C4-2B (cell line): ENCODE data around the gene BRICD5.

Experiments
- H3K27ac ChIP-seq: fragments of 450-650 bp; 2 replicates; pipeline ENCODE4 v1.5.1; 2017
- CTCF ChIP-seq: fragments of 450-650 bp; conservative IDR thresholded peaks from 2 replicates; pipeline ENCODE4 v1.5.1; 2017; ENCODE audit warnings: mild to moderate bottlenecking
- ZFX ChIP-seq: fragments of 450-650 bp; IDR thresholded peaks from 2 replicates; pipeline ENCODE4 v1.6.1; 2017

Gene BRICD5

GRCh38 chr16:2172688-2173335, 37.9 kb downstream of the BRICD5 start:
- TF ChIP-seq CTCF (no peak), ZFX (no peak)
- no peak overlapping the region for H3K27ac ChIP-seq

GRCh38 chr16:2171601-2172178, 39.0 kb downstream of the BRICD5 start:
- H3K27ac ChIP-seq: no peak overlapping the region

GRCh38 chr16:2170587-2171435, 39.9 kb downstream of the BRICD5 start:
- no peak for TF ChIP-seq ZFX
- TF ChIP-seq CTCF: no peak

More at GRCh38 chr16:2171601-2172178, 39.0 kb downstream of the BRICD5 start:
- TF ChIP-seq CTCF (no peak), ZFX (no peak)

GRCh38 chr16:2170080-2170479, 40.6 kb downstream of the BRICD5 start:
- no peak overlapping the region for H3K27ac ChIP-seq
- no peak for TF ChIP-seq CTCF
- TF ChIP-seq ZFX: no peak

More at GRCh38 chr16:2170587-2171435, 39.9 kb downstream of the BRICD5 start:
- no peak overlapping the region for H3K27ac ChIP-seq

- TF ChIP-seq CTCF (no peak), ZFX (no peak)
These were observed 43.5 kb downstream of the BRICD5 start for GRCh38 chr16:2167068-2167638.

GRCh38 chr16:2166263-2167067, 44.2 kb downstream of the BRICD5 start:
- no peak overlapping the region for H3K27ac ChIP-seq
- no peak for TF ChIP-seq CTCF
- no peak for TF ChIP-seq ZFX

More at GRCh38 chr16:2167068-2167638, 43.5 kb downstream of the BRICD5 start:
- no peak overlapping the region for H3K27ac ChIP-seq
